Measurements from ENCODE around the gene WFDC1.

Gene WFDC1

DNA sequence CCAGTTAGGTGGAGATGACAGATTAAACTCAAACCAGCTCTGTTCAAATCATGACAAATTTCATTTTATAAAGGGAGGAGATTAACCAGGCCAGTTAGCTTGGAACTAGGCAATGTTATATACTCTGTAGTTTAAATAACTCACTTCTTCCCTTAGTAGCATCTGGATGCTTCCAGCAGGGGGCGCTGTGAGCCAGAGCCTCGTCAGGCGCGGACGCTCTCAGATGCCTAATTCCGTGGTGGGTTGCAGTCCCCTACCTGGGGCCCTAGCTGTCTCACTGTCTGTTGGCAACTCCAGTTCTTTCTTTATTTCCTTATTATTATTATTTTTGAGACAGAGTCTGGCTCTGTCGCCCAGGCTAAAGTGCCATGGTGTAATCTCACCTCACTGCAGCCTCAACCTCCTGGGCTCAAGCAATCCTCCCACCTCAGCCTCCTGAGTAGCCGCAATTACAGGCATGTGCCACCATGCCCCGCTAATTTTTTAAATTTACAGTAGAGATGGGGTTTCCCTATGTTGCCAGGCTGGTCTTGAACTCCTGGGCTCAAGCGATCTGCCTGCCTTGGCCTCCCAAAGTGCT, 17.3 kb upstream of the WFDC1 start:
- POLR2A ChIA-PET, result no interaction called here
- no peak overlapping the region for H3K4me3 ChIP-seq (ENCODE audit: low read depth, low read length)
- no peak for DNase-seq (ENCODE audit: low read depth, low spot score)
- TF ChIP-seq, protein P1, sequence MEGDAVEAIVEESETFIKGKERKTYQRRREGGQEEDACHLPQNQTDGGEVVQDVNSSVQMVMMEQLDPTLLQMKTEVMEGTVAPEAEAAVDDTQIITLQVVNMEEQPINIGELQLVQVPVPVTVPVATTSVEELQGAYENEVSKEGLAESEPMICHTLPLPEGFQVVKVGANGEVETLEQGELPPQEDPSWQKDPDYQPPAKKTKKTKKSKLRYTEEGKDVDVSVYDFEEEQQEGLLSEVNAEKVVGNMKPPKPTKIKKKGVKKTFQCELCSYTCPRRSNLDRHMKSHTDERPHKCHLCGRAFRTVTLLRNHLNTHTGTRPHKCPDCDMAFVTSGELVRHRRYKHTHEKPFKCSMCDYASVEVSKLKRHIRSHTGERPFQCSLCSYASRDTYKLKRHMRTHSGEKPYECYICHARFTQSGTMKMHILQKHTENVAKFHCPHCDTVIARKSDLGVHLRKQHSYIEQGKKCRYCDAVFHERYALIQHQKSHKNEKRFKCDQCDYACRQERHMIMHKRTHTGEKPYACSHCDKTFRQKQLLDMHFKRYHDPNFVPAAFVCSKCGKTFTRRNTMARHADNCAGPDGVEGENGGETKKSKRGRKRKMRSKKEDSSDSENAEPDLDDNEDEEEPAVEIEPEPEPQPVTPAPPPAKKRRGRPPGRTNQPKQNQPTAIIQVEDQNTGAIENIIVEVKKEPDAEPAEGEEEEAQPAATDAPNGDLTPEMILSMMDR (IDR thresholded peaks at IDR 0.05; ENCODE audit: insufficient read depth, low read length, missing control alignments), result peak; percentile 84
- CTCF ChIA-PET, result interaction anchor here (0.6 to 6.4 kb wide), 43 partner anchors 10 to 345 kb away, joined by 3 to 66 read pairs (median 4); partner anchors contain the start of genes MEAK7 and WFDC1

DNA sequence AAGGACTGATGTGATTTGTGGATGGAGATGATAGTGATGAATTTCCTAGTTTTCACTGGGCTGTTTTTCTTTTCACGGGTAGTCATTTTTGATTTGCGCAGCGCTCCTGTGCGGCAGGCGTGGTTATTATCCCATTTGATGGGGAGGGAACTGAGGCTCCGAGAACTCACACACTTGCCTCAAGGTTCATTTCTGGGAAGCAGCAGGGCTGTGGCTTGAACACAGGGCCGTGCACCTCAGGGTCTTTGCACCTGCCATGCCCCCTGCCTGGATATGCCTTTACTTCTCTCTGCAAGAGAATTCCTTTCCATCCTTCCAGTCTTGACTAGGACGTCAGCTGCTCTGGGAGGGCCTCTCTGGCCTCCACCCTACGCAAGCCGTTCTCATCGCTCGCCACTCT, 16.3 kb upstream of the WFDC1 start:
- DNase-seq (ENCODE audit: low read depth, low spot score), result no peak
- ChIA-PET POLR2A (no interaction called here), CTCF (interaction anchor here (1.0 to 6.4 kb wide), 11 partner anchors 9 to 227 kb away, joined by 3 to 66 read pairs (median 13); partner anchors contain the start of gene MEAK7)

DNA sequence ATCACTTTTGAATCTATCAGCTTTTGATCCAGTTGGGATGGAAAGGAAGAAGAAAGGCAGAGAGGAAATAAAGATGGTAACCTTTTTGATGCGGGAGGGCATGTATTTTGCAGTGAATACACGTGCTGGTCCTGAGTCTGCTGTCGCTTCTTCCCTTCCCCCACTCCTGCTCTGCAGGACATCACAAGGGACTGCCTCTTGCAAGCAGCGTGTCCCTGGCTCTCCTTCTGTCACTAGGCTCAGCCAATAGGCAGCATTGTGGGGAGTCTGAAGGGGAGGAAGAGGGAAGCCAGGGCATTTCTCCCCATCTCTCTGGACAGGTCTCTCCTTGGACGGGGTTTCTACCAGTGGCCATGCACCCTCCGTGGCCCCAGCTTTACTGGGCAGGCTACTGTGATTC, 15.7 kb upstream of the WFDC1 start:
- no peak for DNase-seq (ENCODE audit: low read depth, low spot score)
- H3K4me3 ChIP-seq (ENCODE audit: low read depth, low read length), result no peak overlapping the region
- POLR2A ChIA-PET, result no interaction called here
- TF ChIP-seq, protein P1 (IDR thresholded peaks at IDR 0.05; ENCODE audit: insufficient read depth, low read length, missing control alignments), result no peak
- CTCF ChIA-PET, result interaction anchor here (1.1 to 6.4 kb wide), 5 partner anchors 10 to 226 kb away, joined by 3 to 66 read pairs (median 45); partner anchors contain the start of gene MEAK7

More for the DNA sequence above, 16.3 kb upstream of the WFDC1 start:
- no peak overlapping the region for H3K4me3 ChIP-seq (ENCODE audit: low read depth, low read length)
- TF ChIP-seq, protein P1 (IDR thresholded peaks at IDR 0.05; ENCODE audit: insufficient read depth, low read length, missing control alignments), result no peak

DNA sequence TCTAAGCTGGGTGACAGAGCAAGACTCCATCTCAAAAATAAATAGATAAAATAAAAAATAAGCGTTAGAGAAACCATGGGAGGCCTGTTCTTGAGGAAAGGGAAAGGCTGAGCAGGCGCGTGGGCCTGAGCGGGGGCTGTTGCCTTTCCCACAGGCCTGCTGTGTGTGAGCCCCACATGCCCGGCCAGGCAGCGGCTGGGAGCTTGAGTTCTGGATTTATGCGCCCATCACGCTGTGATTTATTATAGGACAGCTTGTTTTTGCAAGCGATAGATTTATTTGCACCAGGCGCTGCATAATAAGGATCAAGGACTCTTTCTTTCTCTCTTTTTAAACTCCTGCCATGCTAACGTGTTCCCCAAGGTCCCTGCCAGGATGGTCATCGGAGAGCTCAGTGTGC, 14.8 kb upstream of the WFDC1 start:
- no peak overlapping the region for H3K4me3 ChIP-seq (ENCODE audit: low read depth, low read length)
- TF ChIP-seq, protein P1 (IDR thresholded peaks at IDR 0.05; ENCODE audit: insufficient read depth, low read length, missing control alignments), result no peak
- ChIA-PET POLR2A (no interaction called here), CTCF (interaction anchor here (0.7 to 6.4 kb wide), 8 partner anchors 9 to 225 kb away, joined by 3 to 66 read pairs (median 3); partner anchors contain the start of genes MEAK7 and WFDC1)
- DNase-seq (ENCODE audit: low read depth, low spot score), result no peak

DNA sequence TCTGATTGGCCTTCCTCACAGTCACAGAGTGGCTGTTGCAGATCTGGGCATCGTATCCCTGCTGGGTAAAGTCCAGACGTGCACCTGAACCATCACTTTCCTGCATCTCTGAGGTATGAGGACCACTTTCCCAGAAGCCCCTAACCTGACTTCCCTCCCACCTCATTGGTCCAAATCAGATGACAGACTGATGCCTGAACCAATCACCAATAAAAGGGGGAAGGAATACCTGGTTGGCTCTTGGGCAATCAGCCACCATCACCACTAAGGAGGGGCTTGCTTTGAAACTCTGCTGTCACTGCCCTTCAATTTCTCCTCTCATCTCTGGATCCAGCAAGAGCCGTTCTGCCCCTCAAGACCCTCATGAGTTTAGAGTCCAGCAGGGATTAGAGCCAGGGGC, 13.6 kb upstream of the WFDC1 start:
- CTCF ChIA-PET, result interaction anchor here (0.7 to 1.6 kb wide), 2 partner anchors 27 to 94 kb away, joined by 3 to 7 read pairs; partner anchors contain the start of gene TAF1C
- TF ChIP-seq, protein P1 (IDR thresholded peaks at IDR 0.05; ENCODE audit: insufficient read depth, low read length, missing control alignments), result no peak
- H3K4me3 ChIP-seq (ENCODE audit: low read depth, low read length), result no peak overlapping the region
- no peak for DNase-seq (ENCODE audit: low read depth, low spot score)
- POLR2A ChIA-PET, result no interaction called here

DNA sequence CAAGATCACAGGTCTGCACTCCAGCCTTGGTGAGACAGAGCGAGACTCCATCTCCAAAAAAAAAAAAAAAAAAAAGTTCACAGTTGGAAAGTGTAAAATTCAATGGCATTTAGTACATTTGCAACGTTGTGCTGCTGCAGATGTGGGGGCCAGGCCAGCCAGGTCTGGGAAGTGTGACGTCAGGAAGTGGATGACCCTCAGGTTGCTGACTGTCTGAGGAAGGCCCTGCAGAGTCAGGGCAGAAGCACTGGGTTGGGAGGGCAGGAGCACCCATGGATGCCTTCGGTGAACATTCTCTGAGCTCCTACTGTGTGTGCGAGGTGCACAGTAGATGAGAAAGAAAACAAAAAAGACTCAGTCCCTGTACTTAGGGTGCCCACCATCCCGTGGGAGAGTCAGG, 12.1 kb upstream of the WFDC1 start:
- CTCF ChIA-PET, result interaction anchor here (1.6 kb wide), 1 partner anchor 25 kb away, joined by 7 read pairs; no protein-coding TSS in a partner anchor
- POLR2A ChIA-PET, result no interaction called here
- H3K4me3 ChIP-seq (ENCODE audit: low read depth, low read length), result no peak overlapping the region
- TF ChIP-seq, protein P1 (IDR thresholded peaks at IDR 0.05; ENCODE audit: insufficient read depth, low read length, missing control alignments), result no peak
- DNase-seq (ENCODE audit: low read depth, low spot score), result no peak
